Measurements from ENCODE around the gene STK11IP.

The STK11IP gene

DNA sequence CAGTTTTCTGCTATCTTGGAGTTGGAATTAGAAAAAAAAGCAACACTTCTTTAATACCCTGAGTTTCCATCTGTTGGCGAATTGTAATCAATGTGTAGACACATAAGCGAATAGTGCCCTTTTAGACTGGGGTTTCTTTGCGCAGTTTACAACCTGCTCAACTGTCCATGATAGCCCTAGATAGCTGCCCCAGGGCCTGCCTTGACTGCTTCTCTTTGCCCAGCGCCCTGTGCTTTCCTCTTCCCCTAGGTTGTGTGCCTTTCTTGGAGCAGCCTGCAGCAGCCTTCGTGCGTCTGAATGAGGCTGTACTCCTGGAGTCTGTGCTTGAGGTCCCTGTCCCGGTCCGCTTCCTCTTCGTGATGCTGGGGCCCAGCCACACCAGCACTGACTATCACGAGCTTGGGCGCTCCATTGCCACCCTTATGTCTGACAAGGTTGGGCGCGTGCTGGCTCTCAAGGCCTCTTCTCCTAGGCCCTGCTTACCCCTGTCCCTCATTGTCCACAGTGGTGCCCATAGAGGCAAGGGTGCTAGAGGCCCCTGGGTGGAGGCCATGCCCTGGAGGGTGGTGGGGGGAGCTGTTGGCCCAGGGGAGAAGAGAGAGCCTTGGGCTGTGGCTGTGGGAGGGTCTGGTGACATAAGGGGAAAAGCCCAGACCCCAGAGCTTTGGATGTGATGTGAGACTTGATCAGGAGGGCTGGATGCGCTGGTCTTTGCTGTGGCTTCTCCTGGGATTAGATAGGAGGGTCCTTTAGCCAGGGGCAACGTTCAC is 36.7 kb downstream of the STK11IP start:
- no peak for DNase-seq (ENCODE audit: low read depth)

DNA sequence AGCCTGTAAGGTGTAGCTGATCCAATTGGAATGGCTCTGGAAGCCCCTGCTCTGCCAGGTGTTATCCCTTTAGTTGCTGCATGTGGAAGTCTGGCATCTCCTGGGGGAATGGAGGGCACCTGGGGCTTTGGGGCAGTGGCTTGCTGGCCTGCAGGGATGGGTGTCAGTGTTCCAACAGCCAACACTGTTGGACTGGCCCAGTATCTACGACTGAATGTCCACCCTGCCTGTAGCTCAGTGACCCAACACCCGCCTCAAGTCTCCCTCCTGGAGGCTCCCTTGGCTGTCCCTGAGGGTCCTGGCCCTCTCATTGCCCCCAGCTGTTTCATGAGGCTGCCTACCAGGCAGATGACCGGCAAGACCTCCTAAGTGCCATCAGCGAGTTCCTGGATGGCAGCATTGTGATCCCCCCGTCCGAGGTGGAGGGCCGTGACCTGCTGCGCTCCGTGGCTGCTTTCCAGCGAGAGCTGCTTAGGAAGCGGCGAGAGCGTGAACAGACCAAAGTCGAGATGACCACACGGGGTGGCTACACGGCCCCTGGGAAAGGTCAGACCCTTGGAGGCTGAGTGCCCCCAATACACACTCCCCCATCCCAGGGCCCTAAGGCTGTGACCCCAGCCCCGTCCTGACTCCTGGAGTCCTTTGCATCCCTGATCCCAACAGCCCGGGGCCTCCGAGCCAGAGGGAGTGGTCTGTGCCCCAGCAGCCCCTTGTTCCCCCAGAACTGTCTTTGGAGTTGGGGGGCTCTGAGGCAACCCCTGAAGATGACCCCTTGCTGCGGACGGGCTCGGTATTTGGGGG is 37.5 kb downstream of the STK11IP start:
- DNase-seq (ENCODE audit: low read depth): no peak

DNA sequence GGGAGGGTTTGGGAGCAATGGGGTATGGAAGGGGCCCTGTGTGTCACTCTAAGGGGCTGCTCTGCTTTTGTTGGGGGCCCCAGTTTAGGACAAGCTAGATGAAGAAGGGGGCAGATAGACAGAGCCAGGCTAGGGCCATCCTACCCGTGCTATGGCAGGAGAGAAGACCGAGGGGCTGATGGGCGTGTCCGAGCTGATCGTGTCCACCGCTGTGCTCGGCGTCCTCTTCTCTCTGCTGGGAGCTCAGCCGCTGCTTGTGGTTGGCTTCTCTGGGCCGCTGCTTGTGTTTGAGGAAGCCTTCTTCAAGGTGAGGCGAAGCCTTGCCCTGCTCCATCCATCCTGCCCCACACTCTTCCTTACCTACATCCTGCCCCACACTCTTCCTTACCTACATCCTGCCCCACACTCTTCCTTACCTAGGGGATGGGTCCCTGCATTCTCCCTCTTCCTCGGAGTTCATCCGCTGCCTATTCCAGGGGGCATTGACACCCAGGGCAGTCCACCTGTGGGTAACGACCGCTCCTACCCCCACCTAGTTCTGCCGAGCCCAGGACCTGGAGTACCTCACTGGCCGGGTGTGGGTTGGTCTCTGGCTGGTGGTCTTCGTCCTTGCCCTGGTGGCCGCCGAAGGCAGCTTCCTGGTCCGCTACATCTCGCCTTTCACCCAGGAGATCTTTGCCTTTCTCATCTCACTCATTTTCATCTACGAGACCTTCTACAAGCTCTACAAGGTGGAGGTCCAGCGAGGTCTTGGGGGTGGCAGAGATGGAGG is 38.7 kb downstream of the STK11IP start:
- no peak for DNase-seq (ENCODE audit: low read depth)

GRCh38 chr2:219636941-219637841 is 39.5 kb downstream of the STK11IP start:
- DNase-seq (ENCODE audit: low read depth): no peak

DNA sequence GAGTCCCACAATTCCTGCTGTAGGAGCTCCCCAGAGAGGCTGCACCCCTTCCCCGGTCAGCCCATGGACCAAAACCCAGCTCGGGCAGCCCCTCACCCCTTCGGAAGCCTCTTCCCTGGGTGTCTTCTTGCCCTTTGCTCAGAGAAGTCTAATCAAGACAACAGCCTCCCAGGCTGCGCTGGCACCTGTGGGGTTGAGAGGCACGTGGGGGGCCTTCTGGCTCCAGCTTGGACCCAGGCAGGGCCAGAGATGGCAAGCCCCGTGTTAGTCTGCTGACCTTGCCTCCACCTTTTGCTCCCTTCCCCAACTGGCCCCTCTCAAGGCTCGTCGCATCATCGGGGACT is 40.2 kb downstream of the STK11IP start:
- no peak for DNase-seq (ENCODE audit: low read depth)

GRCh38 chr2:219638217-219638947 is 40.7 kb downstream of the STK11IP start:
- no peak for DNase-seq (ENCODE audit: low read depth)

- no peak for DNase-seq (ENCODE audit: low read depth)
Observed at GRCh38 chr2:219638948-219639755, 41.5 kb downstream of the STK11IP start.

DNA sequence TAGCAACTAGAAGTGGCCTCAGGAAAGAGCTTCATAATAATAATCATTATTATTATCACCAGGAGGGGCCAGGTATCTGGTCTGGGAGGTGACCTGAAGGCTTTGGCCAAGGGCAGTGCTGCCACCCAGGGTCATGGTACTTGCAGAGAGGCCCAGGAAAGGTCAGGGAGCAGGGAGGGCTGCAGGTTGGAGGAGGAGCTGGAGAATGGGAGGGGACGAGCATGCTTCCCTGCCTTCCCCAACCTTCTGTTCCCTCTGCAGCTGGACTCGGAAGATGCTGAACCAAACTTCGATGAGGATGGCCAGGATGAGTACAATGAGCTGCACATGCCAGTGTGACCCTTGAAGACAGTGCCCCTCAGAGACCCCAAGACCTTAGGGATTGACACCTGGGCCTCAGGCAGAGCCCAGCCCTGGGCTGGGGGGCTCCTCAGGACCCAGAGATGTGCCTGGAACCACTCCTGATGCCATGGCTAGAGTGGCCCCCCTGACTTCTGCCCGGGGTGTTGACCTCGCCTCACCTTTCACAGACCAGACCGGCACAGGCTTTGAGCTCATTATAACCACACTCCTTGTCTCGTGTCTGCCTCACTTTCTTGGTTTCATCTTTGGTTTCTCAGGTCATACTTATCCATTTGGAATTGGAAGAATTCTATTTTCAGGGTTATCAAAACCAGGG is 43.9 kb downstream of the STK11IP start:
- no peak for DNase-seq (ENCODE audit: low read depth)

DNA sequence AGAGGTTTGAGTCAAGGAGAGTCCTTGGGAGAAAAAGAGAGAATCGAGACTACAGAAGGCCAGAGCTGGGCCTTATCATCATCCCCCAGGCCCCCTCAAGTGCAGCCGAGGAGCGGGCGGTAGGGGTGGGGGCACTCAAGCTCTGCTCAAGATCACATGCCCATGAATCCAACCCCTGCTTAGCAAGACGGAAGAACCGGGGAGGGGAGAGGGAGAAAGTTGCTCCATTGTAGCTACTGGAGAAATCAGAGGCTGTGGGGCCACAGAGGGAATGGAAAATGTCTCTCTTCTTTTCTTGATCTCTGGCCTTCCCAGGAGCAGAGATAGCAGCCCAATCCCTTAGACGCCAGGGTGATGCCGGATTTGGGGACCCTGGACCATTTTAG is 44.4 kb downstream of the STK11IP start:
- DNase-seq (ENCODE audit: low read depth): no peak

GRCh38 chr2:219642465-219643083 is 44.9 kb downstream of the STK11IP start:
- peak; percentile 96 for DNase-seq (ENCODE audit: low read depth)

GRCh38 chr2:219643084-219643473 is 45.4 kb downstream of the STK11IP start:
- DNase-seq (ENCODE audit: low read depth): no peak

DNA sequence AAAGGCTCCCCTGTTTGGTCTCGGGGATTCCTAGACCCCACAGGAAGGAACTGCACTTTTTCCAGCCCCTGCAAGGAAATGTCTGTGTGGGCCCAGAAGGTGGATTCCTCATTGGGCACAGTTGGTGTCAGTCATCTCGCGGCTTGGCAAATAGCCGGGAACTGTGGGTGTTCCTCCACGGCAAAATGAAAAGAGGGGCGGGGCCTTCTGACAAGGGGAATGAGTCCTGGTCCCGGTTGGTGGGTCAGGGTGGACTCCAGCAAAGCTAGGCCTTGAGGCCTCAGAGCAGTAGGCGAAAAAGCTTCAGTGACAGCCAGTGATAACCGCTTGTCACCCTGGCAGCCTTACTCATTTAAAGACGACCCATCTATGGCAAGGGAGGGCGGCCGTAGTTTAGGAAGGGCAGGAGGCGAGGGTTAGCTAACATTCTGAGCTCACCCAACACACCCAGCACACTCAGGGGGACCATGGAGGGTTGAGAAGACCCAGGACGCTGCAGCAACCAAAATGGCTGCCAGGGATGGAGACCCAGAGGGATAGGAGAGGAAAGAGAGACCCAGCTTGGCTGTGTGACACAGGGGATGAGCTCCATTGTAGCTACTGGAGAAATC is 46.2 kb downstream of the STK11IP start:
- DNase-seq (ENCODE audit: low read depth): no peak

DNA sequence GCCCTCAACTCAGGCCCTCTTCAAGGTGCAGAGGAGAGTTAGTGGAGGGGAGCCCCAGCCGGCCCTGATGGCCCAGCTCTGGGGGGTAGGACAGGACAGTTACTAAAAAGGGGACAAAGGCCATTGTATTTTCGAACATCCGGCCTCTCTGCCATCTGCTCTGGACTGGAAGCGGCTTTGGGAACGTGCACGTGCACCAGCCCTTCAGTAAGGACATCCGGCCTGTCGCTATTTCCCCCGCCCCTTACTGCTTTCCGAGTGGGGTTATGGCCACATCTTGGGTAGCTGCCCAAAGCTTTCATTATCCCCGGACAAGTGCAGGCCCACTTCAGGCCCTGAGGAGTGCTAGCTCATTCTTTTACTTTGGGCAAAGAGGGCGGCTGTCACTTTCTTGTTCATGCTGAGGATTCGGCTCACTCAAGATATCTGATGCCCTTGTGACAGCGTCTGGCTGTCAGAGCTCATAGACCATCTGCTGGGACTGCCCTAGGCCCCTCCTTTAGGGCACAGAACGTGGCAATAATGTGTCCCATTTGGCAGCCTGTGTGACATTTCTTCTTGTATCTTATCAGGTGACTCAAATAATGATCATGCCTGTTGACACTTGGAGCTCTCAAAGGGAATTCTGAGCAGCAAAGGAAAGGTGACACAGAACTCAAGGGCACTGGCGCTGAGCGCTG is 47.3 kb downstream of the STK11IP start:
- DNase-seq (ENCODE audit: low read depth): no peak

- DNase-seq (ENCODE audit: low read depth): peak; percentile 28
Observed at GRCh38 chr2:219645631-219646527, 48.2 kb downstream of the STK11IP start.

DNA sequence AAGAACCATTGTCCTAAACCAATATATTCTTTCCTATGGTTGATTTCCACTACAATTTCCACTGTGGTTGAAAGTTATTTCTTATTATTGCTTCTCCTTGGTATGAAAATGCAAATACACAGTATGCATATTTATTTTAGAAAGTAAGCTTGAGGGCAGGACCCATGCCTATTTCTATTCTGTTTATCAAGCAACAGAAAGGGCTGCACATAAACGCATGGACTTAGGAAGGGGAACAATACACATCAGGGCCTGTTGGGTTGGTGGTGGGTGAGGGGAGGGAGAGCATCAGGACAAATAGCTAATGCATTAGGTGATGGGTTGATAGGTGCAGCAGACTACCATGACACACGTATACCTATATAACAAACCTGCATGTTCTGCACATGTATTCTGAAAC is 50.5 kb downstream of the STK11IP start:
- no peak for DNase-seq (ENCODE audit: low read depth)

GRCh38 chr2:219648963-219649362 is 51.3 kb downstream of the STK11IP start:
- no peak for DNase-seq (ENCODE audit: low read depth)
